Measurements from ENCODE around the gene STAM.
"Not testable (repeated sequence)": the region's sequence is repeated elsewhere in the genome, so short reads cannot be mapped to it uniquely, and the experiment has no call there.

DNA sequence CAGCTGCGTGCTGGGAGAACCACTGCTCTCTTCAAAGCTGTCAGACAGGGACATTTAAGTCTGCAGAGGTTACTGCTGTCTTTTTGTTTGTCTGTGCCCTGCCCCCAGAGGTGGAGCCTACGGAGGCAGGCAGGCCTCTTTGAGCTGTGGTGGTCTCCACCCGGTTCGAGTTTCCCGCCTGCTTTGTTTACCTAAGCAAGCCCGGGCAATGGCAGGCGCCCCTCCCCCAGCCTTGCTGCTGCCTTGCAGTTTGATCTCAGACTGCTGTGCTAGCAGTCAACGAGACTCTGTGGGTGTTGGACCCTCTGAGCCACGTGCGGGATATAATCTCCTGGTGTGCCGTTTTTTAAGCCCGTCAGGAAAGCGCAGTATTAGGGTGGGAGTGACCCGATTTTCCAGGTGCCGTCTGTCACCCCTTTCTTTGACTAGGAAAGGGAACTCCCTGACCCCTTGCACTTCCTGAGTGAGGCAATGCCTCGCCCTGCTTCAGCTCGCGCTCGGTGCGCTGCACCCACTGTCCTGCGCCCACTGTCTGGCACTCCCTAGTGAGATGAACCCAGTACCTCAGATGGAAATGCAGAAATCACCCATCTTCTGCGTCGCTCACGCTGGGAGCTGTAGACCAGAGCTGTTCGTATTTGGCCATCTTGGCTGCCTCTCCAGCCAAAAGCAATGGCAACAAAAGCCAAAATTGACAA, 78.5 kb downstream of the STAM start:
- TF ChIP-seq, protein P1, sequence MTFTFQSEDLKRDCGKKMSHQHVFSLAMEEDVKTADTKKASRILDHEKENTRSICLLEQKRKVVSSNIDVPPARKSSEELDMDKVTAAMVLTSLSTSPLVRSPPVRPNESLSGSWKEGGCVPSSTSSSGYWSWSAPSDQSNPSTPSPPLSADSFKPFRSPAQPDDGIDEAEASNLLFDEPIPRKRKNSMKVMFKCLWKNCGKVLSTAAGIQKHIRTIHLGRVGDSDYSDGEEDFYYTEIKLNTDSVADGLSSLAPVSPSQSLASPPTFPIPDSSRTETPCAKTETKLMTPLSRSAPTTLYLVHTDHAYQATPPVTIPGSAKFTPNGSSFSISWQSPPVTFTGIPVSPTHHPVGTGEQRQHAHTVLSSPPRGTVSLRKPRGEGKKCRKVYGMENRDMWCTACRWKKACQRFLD (tag by site-specific recombination; IDR thresholded peaks at IDR 0.05) = not testable (repeated sequence)
- not testable (repeated sequence) for TF ChIP-seq ZNF707 (tag by site-specific recombination; IDR thresholded peaks at IDR 0.05)
- TF ChIP-seq, protein P2, sequence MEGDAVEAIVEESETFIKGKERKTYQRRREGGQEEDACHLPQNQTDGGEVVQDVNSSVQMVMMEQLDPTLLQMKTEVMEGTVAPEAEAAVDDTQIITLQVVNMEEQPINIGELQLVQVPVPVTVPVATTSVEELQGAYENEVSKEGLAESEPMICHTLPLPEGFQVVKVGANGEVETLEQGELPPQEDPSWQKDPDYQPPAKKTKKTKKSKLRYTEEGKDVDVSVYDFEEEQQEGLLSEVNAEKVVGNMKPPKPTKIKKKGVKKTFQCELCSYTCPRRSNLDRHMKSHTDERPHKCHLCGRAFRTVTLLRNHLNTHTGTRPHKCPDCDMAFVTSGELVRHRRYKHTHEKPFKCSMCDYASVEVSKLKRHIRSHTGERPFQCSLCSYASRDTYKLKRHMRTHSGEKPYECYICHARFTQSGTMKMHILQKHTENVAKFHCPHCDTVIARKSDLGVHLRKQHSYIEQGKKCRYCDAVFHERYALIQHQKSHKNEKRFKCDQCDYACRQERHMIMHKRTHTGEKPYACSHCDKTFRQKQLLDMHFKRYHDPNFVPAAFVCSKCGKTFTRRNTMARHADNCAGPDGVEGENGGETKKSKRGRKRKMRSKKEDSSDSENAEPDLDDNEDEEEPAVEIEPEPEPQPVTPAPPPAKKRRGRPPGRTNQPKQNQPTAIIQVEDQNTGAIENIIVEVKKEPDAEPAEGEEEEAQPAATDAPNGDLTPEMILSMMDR (tag by site-specific recombination; IDR thresholded peaks at IDR 0.05) = not testable (repeated sequence)
